ENCODE data around the gene MVD.

The MVD gene

GRCh38 chr16:88617268-88618031 lies 45.4 kb downstream of the MVD start:
- no peak for TF ChIP-seq GATA3 (IDR thresholded peaks at IDR 0.05; ENCODE audit: low read depth, low read length)
- TF ChIP-seq GATA2 (IDR thresholded peaks at IDR 0.05; ENCODE audit: low read depth, low read length) = no peak

GRCh38 chr16:88616736-88617135 lies 46.2 kb downstream of the MVD start:
- no peak for TF ChIP-seq GATA3 (IDR thresholded peaks at IDR 0.05; ENCODE audit: low read depth, low read length)
- TF ChIP-seq GATA2 (IDR thresholded peaks at IDR 0.05; ENCODE audit: low read depth, low read length) = no peak

- TF ChIP-seq GATA2 (IDR thresholded peaks at IDR 0.05; ENCODE audit: low read depth, low read length) = no peak
- no peak for TF ChIP-seq GATA3 (IDR thresholded peaks at IDR 0.05; ENCODE audit: low read depth, low read length)
Observed at GRCh38 chr16:88616320-88616719, 46.6 kb downstream of the MVD start.

- TF ChIP-seq GATA3 (IDR thresholded peaks at IDR 0.05; ENCODE audit: low read depth, low read length) (no peak), GATA2 (IDR thresholded peaks at IDR 0.05; ENCODE audit: low read depth, low read length) (no peak)
Observed at GRCh38 chr16:88614818-88615580, 47.9 kb downstream of the MVD start.

- TF ChIP-seq GATA3 (IDR thresholded peaks at IDR 0.05; ENCODE audit: low read depth, low read length) = no peak
- TF ChIP-seq GATA2 (IDR thresholded peaks at IDR 0.05; ENCODE audit: low read depth, low read length) = no peak
Observed at GRCh38 chr16:88613911-88614817, 48.7 kb downstream of the MVD start.

GRCh38 chr16:88613293-88613692 lies 49.6 kb downstream of the MVD start:
- TF ChIP-seq GATA2 (IDR thresholded peaks at IDR 0.05; ENCODE audit: low read depth, low read length) = no peak
- TF ChIP-seq GATA3 (IDR thresholded peaks at IDR 0.05; ENCODE audit: low read depth, low read length) = no peak

- no peak for TF ChIP-seq GATA2 (IDR thresholded peaks at IDR 0.05; ENCODE audit: low read depth, low read length)
- no peak for TF ChIP-seq GATA3 (IDR thresholded peaks at IDR 0.05; ENCODE audit: low read depth, low read length)
Observed at GRCh38 chr16:88610909-88611812, 51.7 kb downstream of the MVD start.

GRCh38 chr16:88610080-88610479 lies 52.8 kb downstream of the MVD start:
- TF ChIP-seq GATA3 (IDR thresholded peaks at IDR 0.05; ENCODE audit: low read depth, low read length) (no peak), GATA2 (IDR thresholded peaks at IDR 0.05; ENCODE audit: low read depth, low read length) (no peak)

GRCh38 chr16:88608076-88608475 lies 54.8 kb downstream of the MVD start:
- no peak for TF ChIP-seq GATA3 (IDR thresholded peaks at IDR 0.05; ENCODE audit: low read depth, low read length)
- no peak for TF ChIP-seq GATA2 (IDR thresholded peaks at IDR 0.05; ENCODE audit: low read depth, low read length)

- TF ChIP-seq GATA3 (IDR thresholded peaks at IDR 0.05; ENCODE audit: low read depth, low read length) (no peak), GATA2 (IDR thresholded peaks at IDR 0.05; ENCODE audit: low read depth, low read length) (no peak)
Observed at GRCh38 chr16:88606148-88606757, 56.6 kb downstream of the MVD start.

GRCh38 chr16:88605186-88606147 lies 57.4 kb downstream of the MVD start:
- TF ChIP-seq GATA2 (IDR thresholded peaks at IDR 0.05; ENCODE audit: low read depth, low read length) = no peak
- no peak for TF ChIP-seq GATA3 (IDR thresholded peaks at IDR 0.05; ENCODE audit: low read depth, low read length)

- TF ChIP-seq GATA2 (IDR thresholded peaks at IDR 0.05; ENCODE audit: low read depth, low read length) (no peak), GATA3 (IDR thresholded peaks at IDR 0.05; ENCODE audit: low read depth, low read length) (no peak)
Observed at GRCh38 chr16:88602091-88602490, 60.8 kb downstream of the MVD start.
